KOPT-K1 (cell line): ENCODE data around the gene PBX1.

Experiments used
- H3K27ac ChIP-seq: fragments of 200-600 bp; sonication (generic); 2 replicates; pipeline ENCODE4 v1.5.1; 2016; ENCODE audit warnings: antibody characterized with exemption, mild to moderate bottlenecking, low read depth, low read length; ENCODE audit not compliant: poor library complexity, severe bottlenecking
- H3K36me3 ChIP-seq: fragments of 200-600 bp; sonication (generic); 2 replicates; pipeline ENCODE4 v1.5.1; 2017; ENCODE audit warnings: antibody characterized with exemption, mild to moderate bottlenecking, low read length, moderate library complexity; ENCODE audit not compliant: insufficient read depth
- H3K9me3 ChIP-seq: fragments of 200-600 bp; sonication (generic); 2 replicates; pipeline ENCODE4 v1.5.1; 2017; ENCODE audit warnings: antibody characterized with exemption, low read length, mild to moderate bottlenecking; ENCODE audit not compliant: insufficient read depth, poor library complexity, severe bottlenecking

The PBX1 gene

GRCh38 chr1:164813776-164814175 lies 254.8 kb downstream of the PBX1 start:
- Histone ChIP-seq H3K9me3 (no peaks in the 10 kb centered on the region), H3K36me3 (no peaks in the 10 kb centered on the region), H3K27ac (no peak overlapping the region)

DNA sequence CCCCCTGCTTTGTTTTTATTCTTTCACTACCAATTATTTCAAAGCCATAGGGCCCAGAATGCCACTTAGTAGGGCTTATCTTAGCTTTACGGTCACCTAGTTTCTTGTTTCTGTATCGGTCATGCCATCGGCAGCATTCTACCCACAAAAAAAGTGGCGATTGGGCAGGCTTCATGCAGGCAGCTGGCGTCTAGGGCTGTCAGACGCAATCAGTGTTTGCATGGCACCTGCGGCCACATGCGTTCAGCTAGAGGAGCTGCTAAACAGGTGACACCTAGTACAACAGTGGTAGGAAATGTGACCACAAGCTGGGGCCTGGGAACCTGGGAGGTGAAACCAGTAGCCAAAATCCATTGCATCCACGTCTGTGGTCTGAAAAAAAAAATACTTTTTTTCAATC lies 262.7 kb downstream of the PBX1 start:
- Histone ChIP-seq H3K9me3 (no peaks in the 10 kb centered on the region), H3K27ac (no peak overlapping the region), H3K36me3 (no peaks in the 10 kb centered on the region)

GRCh38 chr1:164823486-164824279 lies 264.7 kb downstream of the PBX1 start:
- Histone ChIP-seq H3K36me3 (no peaks in the 10 kb centered on the region), H3K27ac (no peak overlapping the region)

DNA sequence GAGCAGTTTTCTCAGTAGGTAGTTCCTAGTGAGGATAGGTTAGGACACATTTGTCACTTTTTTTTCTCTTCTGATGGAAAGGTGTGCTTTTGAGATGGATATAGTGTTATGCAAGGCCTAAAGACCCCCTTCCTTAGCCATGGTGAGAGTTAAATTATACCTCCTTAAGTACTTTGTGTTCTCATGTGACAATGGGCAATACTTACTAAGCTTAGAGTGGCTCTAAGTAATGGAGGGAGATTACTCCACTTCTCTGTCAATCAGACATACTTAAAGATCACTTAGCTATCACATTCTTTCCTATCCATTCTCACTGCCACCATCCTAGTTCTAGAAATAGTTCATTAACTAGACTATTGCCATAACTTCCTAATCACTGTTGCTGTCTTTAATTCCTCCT lies 265.6 kb downstream of the PBX1 start:
- no peaks in the 10 kb centered on the region for H3K36me3 ChIP-seq
- no peak overlapping the region for H3K27ac ChIP-seq
- H3K9me3 ChIP-seq: no peaks in the 10 kb centered on the region

More at GRCh38 chr1:164823486-164824279, 264.7 kb downstream of the PBX1 start:
- H3K9me3 ChIP-seq: no peaks in the 10 kb centered on the region

DNA sequence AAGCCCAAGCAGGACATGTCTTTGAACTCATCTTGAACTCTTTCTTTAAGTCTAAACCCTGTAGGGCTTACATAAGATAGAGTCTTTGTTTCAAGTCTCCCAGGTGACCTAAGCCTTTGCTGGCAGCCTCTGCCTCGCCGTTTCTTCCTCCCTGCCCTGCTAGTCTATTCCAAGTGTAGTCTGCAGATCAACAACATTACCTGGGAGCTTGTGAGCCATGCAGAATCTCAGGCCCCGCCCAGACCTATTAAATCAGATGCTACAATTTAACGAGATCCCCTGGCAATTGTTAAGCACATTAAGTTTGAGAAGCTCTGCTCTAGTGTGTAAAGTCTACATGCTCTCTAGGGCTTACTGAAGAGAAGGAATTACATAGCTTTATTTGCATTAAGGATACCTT lies 271.6 kb downstream of the PBX1 start:
- Histone ChIP-seq H3K27ac (no peak overlapping the region), H3K9me3 (no peaks in the 10 kb centered on the region), H3K36me3 (no peaks in the 10 kb centered on the region)

GRCh38 chr1:164834641-164835040 lies 275.7 kb downstream of the PBX1 start:
- H3K36me3 ChIP-seq: no peaks in the 10 kb centered on the region
- H3K9me3 ChIP-seq: no peaks in the 10 kb centered on the region
- no peak overlapping the region for H3K27ac ChIP-seq

DNA sequence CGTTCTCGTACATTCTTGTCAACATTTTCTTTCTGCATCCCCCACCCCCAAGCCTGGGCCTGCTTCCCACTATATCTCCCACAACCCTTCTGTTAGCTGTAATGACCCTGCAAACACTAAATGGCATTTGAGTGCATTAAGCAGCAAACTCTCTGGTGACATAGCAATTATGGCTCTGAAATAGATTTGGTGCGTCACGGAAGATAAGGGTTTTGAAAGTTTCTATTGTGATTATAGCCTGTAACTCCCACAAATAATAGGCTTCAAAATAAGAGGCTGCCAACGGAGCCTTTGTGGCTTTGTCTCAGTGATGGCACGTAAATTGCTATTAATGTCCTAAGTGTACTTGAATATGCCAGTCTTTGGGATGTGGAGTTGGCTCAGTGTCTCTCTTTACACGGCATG lies 277.6 kb downstream of the PBX1 start:
- no peaks in the 10 kb centered on the region for H3K9me3 ChIP-seq
- no peaks in the 10 kb centered on the region for H3K36me3 ChIP-seq
- no peak overlapping the region for H3K27ac ChIP-seq

- Histone ChIP-seq H3K36me3 (no peaks in the 10 kb centered on the region), H3K9me3 (no peaks in the 10 kb centered on the region), H3K27ac (no peak overlapping the region)
These were observed 279.8 kb downstream of the PBX1 start for GRCh38 chr1:164838786-164839185.

GRCh38 chr1:164840936-164841335 lies 282.0 kb downstream of the PBX1 start:
- H3K27ac ChIP-seq: no peak overlapping the region
- no peaks in the 10 kb centered on the region for H3K36me3 ChIP-seq
- H3K9me3 ChIP-seq: no peaks in the 10 kb centered on the region

- Histone ChIP-seq H3K27ac (no peak overlapping the region), H3K9me3 (no peaks in the 10 kb centered on the region), H3K36me3 (no peaks in the 10 kb centered on the region)
These were observed 282.9 kb downstream of the PBX1 start for GRCh38 chr1:164841702-164842465.

DNA sequence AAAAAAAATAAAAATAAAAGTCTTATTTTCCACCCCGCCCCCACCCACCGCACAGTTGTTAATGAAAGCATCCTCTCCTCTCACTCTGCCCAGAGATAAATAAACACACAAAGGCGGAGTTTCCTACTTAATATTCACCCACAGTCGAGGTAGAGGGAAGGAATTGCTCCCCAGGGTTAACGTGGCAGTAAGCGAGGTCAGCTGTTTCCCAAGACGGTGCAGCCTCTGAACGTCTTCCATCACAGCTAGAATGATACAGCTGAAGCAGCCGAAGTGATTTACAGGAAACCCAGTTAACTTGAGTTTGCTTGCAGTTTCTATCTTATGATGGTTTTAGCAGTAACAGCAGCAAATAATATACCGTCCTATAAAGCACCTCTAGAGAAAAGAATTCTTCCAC lies 283.9 kb downstream of the PBX1 start:
- H3K27ac ChIP-seq: no peak overlapping the region
- no peaks in the 10 kb centered on the region for H3K36me3 ChIP-seq
- no peaks in the 10 kb centered on the region for H3K9me3 ChIP-seq

DNA sequence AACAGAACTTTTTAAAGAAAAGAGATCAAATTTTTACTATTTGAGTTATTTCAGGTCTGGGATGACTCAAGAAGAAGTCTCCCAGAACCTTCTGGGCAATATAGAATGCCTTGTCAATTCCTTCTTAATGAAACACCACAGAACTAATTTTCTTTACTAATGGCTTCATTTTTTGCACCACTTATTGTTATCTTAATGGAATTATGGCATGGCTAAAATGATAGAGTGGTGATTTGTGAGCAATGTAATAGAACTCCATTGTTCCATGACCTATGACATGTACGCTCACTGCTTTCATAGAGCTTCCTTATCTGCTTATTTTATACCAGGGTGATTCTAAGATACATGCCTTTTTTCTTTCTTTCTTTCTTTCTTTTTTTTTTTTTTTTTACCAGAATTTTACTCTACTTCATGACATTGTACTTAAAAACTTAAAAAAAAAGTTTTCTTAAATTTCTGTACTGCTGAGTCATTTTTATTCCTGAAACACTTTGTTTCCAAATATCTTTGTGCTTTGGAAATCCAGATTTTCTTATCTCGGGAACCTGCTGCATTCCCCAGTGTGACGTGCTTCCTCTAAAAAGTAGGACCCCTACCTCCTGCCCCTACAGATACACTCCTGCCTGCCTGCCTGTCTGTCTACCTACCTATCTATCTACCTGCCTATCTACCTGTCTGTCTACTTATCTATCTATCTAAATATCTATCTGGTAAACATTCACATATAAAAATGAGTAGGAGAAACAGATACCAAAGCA lies 284.9 kb downstream of the PBX1 start:
- H3K27ac ChIP-seq: no peak overlapping the region
- no peaks in the 10 kb centered on the region for H3K36me3 ChIP-seq
- H3K9me3 ChIP-seq: no peaks in the 10 kb centered on the region

GRCh38 chr1:164846731-164847691 lies 288.0 kb downstream of the PBX1 start:
- Histone ChIP-seq H3K27ac (no peak overlapping the region), H3K9me3 (no peaks in the 10 kb centered on the region), H3K36me3 (no peaks in the 10 kb centered on the region)

DNA sequence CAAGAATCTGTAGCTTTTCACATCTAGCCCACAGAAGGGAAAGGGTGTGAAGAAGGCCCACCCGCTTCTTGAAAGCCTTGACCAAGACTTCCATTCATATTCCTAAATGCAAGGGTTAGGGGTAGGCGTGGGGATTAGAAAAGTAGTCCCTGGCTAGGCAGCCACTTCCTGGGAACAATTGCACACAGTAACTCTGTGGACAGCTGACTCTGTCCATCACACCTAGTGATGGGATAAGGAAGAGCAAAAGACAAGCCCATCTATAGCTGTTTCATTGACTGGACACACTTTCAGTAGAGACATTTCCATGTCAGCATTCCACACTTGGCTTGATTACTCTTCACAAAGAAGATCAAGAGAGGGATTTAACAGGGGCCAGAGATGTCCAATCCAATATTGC lies 294.2 kb downstream of the PBX1 start:
- Histone ChIP-seq H3K9me3 (no peaks in the 10 kb centered on the region), H3K36me3 (no peaks in the 10 kb centered on the region), H3K27ac (no peak overlapping the region)
